ENCODE measurements around the gene PLAGL2.

The PLAGL2 gene

DNA sequence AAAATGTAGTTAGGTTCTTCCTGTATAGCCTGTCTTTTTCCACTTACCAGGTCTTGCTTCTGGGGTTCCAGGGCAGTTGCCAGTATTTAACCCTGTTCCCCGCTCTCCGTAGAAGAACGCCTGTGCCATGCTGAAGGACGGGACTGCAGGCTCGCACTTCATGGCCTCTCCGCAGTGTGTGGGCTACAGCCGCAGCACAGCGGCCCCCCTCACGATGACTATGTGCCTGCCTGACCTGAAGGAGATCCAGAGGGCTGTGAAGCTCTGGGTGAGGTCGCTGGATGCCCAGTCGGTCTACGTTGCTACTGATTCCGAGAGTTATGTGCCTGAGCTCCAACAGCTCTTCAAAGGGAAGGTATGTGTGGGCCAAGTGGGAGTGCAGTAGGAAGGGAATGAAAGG is 23.2 kb upstream of the PLAGL2 start:
- no peak for DNase-seq

DNA sequence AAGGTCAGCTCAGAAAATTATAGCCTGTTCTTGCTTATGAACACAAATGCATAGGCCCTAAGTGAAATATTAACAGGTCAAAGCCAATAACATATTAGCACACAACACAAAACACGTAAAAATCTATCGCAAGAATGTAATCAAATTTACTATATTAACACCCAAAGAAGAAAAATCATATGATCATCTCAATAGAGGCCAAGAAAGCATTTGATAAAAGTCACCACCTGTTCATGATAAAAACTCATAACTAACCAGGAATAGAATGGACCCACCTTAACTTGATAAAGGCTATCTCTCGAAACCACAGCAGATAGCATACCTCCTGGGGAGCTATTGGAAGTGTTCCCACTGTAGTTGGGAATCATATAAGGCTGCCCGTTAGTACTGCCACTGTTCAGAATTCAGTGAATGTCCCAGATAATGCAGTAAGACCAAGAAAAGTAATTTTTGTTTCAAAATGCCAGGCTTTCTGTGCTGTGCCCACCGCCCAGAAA is 21.8 kb upstream of the PLAGL2 start:
- no peak for DNase-seq

DNA sequence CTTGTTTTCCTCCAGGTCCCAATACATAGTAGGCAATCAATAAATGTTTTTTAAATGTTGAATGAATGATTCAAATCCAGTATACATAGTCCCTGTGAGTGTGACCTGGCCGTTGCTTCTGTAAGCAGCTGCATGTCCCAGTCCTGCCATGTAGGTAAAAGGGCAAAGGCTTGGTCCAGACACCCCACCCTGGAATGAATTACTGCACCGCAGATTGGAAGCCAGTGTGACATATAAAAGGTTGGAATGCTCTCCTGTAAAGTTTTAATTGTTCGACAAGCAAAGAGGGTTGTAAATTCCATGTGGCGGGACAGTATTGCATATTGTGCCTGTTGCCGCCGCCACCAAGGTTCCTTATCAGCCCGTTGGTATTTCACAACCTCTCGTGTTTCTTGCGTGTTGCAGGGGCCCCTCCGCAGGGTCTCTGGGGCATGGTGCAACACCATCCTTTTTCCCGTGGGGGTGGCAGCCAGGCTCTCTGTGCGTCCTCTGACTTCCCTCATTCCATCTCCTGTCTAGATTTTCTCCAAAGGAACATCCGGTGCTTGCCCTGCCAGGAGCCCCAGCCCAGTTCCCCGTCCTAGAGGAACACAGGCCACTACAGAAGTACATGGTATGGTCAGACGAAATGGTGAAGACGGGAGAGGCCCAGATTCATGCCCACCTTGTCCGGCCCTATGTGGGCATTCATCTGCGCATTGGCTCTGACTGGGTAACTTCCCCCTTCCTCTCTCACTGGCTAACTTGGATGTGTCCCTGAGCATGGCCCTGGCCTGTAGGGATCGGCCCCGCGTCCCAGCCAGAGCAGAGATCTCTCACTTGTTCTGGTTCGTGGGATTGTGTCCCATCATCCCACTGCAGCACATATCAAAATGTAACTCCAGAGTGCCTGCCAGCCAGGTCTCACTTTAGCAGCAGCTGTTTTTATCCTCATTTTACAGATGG is 20.5 kb upstream of the PLAGL2 start:
- DNase-seq = no peak

DNA sequence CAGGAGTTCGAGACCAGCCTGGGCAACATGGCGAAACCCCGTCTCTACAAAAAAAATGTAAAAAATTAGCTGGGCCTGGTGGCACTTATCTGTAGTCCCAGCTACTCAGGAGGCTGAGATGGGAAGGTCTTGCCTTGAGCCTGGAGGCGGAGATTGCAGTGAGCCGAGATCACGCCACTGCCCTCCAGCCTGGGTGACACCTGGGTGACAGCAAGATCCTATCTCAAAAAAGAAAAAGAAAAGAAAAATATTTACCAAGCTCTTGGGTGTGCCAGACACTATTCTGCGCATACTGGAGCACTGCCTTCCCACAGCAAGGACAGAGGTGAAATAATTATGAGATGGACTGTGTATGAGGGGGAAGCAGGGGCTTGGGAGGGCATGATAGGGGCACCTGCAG is 19.8 kb upstream of the PLAGL2 start:
- no peak for DNase-seq

DNA sequence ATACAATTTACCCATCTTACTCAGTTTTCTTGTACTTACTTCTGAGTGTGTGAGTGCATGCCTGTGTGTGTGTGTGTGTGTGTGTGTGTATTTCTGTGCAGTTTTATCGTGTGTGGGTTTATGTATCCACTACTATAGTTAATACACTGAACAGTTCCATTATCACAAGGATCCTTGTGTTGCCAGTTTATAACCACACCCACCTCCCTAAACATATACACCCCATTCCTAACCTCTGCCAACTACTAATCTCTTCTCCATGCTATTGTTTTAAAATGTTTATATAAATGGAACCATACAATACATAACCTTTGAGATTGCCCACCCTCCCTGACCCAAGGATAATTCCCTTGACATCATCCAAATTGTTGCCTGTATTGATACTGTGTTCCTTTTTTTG is 18.8 kb upstream of the PLAGL2 start:
- no peak for DNase-seq

DNA sequence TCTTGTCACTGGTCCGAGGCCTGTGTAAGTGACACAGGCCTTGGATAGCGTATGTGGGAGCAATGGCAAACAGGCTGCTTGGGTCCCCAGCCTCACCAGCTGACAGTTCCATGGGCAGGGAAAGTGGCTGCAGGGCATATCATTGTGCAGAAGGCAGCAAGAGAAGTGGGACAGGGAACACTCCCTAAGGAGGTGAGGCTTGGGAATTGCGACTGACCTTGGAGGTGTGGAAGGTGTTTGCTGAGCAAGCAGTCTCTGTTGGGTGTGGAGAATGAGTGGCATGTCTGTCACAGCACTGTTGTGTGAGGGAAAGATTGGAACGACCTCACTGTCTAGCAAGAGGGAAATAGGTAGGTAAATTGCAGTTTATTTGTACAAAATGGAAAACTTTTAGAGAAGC is 16.9 kb upstream of the PLAGL2 start:
- DNase-seq = no peak

DNA sequence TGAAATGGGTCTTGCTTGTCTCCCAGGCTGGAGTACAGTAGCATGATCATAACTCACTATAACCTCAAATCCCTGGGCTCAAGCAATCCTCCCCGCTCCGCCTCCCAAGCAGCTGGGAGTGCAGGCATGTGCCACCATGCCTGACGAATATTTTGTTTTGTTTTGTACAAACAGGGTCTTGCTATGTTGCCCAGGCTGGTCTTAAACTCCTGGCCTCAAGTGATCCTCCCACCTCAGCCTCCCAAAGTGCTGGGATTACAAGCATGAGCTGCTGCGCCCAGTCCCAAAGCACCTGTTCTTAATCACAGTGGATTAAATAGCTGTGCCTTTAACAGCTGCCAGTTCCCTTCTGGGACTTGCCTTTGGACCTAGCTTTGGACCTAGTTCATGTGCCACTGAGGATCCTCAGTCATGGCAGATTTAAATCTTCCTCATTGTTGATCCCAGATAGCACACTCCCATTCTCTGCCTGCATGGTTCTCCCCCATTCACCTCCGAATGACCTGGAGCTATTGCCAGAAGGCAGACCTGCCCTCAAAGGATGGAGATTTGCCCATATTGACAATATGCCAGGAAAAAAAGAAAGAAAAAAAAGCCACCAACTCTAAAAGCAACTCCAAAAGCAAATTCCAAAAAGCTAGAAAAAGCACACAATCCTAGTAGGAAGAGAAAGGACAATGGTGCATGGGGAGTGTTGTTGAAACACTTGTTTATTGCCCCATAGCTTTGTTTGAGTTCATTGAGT is 10.8 kb upstream of the PLAGL2 start:
- DNase-seq = no peak

DNA sequence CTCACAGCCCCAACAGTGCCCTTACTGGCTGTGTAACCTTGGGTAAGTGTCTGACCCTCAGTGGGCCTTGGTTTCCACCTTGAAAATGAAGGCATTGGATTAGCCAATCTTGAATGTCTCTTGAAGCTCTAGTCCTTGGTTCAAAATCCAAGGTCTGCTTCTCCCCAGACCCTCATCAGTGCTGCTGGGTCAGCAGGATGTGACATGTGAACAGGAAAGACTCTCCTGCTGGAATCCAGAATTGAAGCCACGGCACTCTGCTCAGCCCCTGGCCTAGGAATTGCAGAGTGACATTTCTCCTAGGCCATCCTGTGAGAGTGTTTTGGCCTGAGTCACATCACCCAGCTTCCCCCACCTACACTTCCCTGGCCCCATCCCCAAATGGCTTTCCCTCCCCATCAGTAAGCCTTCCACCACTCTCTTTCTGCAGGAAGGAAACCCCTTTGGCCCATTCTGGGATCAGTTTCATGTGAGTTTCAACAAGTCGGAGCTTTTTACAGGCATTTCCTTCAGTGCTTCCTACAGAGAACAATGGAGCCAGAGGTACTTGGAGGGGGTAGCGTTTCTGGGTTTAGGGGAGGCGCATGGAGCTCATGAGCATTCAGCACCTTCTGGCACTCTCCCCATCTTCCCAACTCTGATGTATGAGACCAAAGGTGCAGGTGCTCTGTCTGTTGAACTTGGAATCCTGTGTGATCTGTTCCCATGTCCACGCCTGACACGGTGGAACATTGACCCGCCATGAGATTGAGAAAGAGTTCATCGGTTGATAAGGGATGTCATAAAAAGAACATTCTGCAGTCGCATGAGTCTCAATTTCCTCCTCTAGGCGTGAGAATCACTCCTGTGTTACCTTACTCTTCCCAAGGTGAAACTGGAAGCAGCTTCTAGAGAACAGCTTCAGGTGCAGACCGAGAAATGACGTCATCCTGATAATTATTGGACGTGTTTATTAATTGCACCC is 8.9 kb upstream of the PLAGL2 start:
- DNase-seq = no peak

DNA sequence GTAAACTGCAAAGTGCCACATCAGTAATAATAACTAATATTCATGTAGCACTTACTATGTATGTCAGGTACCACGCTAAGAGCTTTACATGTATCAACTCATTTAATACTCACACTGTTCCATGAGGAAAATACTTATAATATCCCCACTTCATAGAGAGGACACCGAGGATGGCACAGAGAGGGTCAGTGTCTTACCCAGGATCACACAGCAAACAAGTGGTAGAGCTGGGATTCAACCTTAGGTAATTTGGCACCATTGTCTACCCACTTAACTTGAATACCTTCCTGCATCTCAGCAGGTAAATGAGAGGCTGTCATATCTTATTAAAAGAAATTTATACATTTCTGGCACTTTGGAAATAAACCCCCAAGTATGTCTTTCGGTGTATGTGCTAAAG is 8.2 kb upstream of the PLAGL2 start:
- DNase-seq = no peak

DNA sequence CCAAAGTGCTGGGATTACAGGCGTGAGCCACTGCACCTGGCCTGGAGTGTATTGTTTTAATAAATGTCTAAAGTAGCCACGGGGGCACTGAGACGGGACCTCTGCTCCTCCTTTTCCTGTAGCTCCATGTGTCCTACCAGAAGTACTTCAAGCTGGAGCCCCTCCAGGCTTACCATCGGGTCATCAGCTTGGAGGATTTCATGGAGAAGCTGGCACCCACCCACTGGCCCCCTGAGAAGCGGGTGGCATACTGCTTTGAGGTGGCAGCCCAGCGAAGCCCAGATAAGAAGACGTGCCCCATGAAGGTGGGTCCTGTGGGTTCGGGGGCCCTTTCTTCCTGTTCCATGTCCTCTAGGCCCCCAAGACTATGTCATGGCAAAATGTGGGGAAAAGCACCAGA is 7.6 kb upstream of the PLAGL2 start:
- no peak for DNase-seq

DNA sequence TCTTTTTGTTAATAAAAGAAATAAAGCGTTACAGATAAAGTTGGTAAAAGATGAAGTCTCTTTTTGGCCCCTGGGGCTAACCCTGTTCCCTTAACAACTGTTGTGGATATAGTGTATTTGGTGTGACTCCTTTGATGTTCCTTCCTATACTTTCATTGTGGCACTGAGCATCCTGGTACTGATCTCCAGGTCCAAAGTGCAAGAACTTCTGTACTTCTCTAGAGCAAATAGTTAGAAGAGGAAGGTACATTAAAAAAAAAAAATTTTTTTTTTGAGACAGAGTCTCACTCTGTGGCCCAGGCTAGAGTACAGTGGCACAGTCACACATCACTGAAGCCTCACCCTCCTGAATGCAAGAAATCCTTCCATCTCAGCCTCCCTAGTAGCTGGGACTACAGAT is 6.3 kb upstream of the PLAGL2 start:
- DNase-seq = no peak

DNA sequence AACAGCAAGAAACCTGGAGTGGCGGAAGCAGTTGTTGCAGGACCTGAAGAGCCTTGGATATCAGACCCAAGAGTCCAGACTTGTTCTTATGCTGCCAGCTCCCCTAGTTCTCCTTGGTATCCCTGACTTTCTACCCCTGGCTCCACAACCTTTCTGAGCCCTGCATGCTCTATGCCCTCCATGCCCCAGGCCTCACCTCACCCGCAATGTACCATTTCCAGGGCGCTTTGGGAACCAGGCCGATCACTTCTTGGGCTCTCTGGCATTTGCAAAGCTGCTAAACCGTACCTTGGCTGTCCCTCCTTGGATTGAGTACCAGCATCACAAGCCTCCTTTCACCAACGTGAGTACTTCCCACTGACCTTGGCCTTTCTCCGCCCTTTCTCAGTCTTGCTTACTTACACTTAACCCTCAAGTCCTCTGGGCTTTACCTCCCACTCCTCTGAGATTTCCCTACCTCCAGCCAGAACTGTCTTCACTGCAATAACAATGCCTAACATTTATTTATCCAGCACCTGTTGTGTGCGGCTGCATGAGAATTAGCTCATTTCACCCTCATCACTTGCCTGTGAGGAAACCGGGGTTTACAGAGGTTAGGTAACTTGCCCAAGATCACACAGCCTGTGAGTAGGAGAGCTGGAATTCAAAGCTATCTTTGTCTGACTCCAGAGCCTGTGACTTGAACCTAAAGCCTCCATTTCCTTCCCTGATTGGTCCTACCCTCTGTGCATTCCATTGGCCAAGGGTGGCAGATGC is 2.5 kb upstream of the PLAGL2 start:
- no peak for DNase-seq

DNA sequence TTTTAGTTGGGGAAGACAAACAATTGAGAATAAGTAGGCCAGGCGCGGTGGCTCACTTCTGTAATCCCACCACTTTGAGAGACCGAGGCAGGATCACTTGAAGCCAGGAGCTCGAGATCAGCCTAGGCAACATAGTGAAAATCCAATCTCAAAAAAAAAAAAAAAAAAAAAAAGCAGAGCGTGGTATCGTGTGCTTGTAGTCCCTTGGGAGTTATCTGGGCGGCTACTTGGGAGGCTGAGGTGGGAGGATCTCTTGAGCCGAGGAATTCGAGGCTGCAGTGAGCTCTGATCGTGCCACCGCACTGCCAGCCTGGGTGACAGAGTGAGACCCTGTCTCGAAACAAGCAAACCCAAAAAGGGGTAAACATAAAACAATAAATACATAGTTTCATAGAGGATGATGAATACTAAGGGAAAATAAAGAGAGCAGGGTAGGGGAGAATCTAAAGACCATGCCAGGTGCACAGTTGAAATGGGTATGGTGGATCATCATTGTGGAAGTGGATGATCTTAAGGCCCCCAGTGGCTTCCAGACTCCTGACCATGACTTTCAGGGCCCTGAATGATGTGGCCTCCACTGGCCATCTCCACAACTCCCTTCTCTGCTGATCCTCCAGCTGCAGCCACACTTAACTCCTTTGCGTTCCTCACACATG is 1.1 kb upstream of the PLAGL2 start:
- no peak for DNase-seq

DNA sequence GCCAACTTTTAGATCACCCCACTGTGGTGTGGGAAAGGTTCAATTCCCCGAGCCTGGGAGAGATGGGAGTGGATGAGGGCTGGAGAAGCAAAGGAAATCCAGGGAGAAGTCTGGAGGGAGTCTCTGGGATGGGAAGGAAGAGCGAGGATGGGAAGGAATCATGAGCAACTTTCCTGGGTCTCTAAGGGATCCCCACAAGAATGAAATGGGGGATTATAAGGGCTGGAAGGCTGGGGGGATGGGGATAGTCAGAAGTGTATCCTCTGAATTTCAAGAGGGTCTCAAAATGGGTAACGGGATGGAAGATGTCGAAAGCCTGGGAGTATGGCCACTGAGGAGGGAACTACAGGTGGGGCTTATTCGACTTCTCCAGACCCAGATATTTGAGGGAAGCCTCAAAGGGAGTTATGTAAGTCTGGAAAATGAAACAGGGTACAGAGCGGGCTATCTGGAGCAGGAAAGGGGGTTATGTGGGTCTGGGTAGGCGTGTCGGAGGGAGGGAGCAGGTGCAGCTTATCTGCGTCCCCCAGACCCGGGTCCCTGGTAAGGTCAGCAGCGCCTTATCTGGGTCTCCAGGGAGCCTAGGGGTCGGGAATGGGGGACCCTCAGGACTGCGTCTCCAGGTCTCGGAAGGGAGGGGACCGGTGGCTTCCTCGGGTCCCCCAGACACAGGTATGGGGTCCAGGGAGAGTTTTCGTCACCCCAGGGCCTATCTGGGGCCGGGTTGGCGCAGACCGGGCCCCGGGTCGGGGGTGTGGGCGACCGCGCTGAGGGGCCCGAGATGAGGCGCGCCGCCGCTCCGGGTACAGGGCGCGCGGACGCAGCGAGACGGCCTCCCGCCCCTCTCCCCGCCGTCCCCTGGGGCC is 550 bp downstream of the PLAGL2 start:
- DNase-seq = no peak

DNA sequence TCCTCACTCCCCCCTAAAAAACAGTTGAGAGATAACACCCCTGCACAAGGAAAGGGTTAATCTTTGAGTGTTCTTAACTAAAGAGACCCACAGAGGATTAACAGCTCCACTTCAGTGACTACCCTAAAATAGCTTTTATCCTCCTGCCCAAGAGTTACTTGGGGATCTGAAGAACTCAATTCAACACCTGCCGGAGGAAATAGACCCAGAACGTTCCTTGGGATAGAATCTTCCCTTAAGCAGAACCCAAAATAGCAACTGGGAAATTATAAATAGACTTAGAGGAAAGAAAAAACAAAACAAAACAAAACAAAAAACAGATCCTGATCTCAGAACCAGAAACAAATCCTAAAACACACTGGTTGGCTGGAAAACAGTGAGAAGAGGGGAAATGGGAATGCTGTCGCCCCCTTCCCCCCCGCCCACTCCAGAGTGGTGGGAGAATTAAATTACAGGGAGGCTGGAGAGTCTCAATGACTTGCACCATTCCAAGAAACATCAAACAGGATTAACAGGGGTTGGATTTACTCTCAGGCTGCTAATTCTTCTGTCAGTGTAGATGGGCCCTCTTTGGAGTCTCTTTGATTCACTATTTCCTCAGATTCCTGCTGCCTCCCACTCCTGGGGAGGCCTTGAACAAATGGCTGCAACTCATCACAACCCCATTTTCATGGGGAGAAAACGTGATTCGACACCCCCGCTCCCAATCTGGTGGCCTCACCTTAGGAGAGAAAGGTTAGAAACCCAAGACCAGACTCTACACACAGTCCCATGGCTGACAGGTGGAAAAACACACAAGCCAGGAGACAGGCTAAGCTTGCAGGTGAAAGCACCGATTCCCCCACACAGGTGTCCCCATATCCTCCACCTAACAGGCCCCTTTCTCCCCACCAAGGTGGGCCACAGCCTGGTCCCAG is 1.4 kb downstream of the PLAGL2 start:
- DNase-seq = no peak

DNA sequence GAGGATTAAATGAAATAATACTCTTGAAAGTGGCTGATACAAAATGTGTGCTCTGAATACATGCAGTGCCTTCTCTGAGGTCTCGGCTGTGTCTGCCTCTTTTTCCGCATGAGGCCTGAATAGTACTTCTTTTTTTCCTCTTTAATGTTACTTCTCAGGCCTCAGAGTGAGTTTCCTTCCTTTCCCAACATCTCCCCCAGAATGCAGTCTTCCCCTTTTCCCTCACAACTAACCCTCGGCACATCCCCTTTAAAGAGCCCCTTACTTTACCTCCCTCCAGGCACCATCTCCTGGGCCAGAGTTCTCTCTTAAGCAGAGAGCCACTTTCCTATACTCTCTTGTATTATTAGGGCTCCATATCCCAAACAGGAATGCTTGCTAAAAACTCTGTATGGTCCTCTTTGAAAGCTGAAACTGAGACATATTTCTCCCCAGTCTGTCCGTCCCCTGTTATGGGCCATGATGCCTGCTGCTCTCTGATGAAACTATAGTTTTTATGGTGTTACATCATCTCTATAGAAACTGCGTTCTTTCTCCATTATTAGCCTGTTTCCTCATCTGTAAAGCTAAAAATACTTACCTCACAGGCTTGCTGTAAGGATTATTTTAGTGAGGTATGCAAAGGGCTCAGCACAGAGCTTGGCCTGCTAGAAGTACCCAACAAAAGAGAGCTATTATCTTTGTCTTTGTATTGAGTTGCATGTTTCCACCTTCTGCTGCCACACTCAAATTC is 2.3 kb downstream of the PLAGL2 start:
- no peak for DNase-seq

DNA sequence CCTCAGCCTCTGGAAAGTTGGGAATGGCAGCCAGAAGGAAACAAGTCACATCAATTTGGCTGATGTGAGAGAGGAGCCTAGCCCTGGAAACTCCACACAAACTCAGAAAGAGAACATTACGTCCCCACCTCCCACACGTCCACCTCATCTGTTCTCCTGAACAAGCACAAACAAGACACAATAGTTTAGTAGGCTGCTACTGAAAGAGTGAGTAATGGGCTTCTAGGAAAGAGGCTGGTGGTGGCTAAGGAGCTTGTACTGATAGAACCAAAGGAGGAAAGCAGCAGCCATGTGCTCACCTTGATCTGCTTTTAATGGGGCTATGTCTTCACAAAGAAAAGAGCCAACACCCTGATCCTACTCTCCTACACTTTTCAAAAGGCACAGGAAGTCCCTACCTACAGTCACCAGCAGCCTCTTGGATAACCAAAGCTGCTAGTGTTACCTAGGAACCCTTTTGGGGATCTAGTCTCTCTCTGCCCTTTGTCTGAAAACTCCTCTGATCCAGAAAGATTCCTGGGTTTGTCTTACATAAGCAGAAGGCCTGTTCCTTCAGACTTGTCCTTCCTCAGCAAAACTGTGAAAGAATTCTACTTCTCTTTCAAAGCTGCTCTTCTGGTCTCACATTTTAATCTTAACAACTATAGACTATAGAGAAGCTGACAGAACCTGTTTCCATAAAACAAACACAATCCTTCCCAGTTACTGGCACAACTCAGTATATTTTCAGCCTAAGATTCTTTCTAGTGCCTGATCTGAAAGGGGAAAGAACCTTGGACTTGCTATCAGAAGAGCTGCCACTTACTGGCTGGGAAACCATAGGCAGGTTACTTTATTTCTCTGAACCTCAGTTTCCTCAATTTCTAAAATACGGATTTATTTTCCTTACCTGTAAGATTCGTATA is 3.1 kb downstream of the PLAGL2 start:
- DNase-seq = no peak

All from amniotic stem cell (primary cell).